Left lung (tissue), 10 donors: ENCODE data around the gene UBL4B. TPM values are rescaled to one million over a fixed set of nuclear protein-coding genes. Genes with fewer than 3 reads are reported as not detected.
A peak's percentile ranks its signal among the peaks of the same experiment; 100 is the strongest.

Experiments used
- ATAC-seq: fragments of 200-7000 bp; cut with Tn5 transposase; one replicate; pipeline ENCODE4 v1.9.1; 2020; ENCODE audit warnings: moderate library complexity
- DNase-seq, 4 donors: peaks; one replicate each; pipeline ENCODE4 v3.0.0-alpha.2; 2013 to 2020
- H3K27ac ChIP-seq, 2 donors: fragments of 200-600 bp; sonication (generic) in 1 of 2; one replicate each; pipeline versions ENCODE4 v1.5.0 to v1.8.0; 2020 to 2021
- H3K27me3 ChIP-seq, 2 donors: fragments of 200-600 bp; sonication (generic) in 1 of 2; one replicate each; pipeline versions ENCODE4 v1.5.0 to v1.8.0; 2020 to 2021
- H3K36me3 ChIP-seq, 2 donors: fragments of 200-600 bp; sonication (generic) in 1 of 2; one replicate each; pipeline versions ENCODE4 v1.5.0 to v1.8.0; 2020 to 2021
- H3K4me1 ChIP-seq, 2 donors: fragments of 200-600 bp; one replicate each; pipeline ENCODE4 v1.8.0; 2021
- H3K4me3 ChIP-seq, 2 donors: fragments of 200-600 bp; sonication (generic) in 1 of 2; one replicate each; pipeline versions ENCODE4 v1.5.0 to v1.8.0; 2020 to 2021; ENCODE audit warnings: mild to moderate bottlenecking in 1 of 2
- H3K9me3 ChIP-seq, 2 donors: fragments of 200-600 bp; sonication (generic) in 1 of 2; one replicate each; pipeline versions ENCODE4 v1.5.0 to v1.8.0; 2020 to 2021
- CTCF ChIP-seq, 2 donors: fragments of 200-600 bp; sonication (generic) in 1 of 2; IDR thresholded peaks; one replicate each; pipeline versions ENCODE4 v1.5.0 to v1.8.0; 2021; ENCODE audit warnings: antibody characterized with exemption in 2 of 2
- intact Hi-C, 2 donors: fragments of 100-400 bp; cut with DNase I; formaldehyde crosslinking; loops; one replicate each; pipeline versions ENCODE4 v1.11.2 to v1.14.2; 2022
- polyA plus RNA-seq, 6 donors: library from polyadenylated mRNA; unstranded; fragments of 120-200 nt; gene quantifications; one replicate each; pipeline ENCODE4 v1.2.1, GENCODE V29; 2013; ENCODE audit not compliant: insufficient read length in 6 of 6
- total RNA-seq, 2 donors: library from RNA; stranded (reverse); fragmentation: NEBNext Ultra II Directional; extraction: Animal tissue kit (Norgen Biotek cat#: 25700); gene quantifications; one replicate each; pipeline ENCODE4 v1.2.1, GENCODE V29; 2021
- donor health status: DM: no; HTN: yes; CAD: no.
- donor health status: DM: no; HTN: no; CAD: no.

UBL4B gene
- total and polyA plus RNA-seq, 8 donors = not detected

GRCh38 chr1:110136911-110137310 lies 24.7 kb downstream of the UBL4B start:
- H3K27me3 ChIP-seq = peaks cover 15 to 82% of the 10 kb centered on the region in 2 donors
- H3K36me3 ChIP-seq = no peaks in the 10 kb centered on the region
- H3K27ac ChIP-seq = no peak overlapping the region
- no peak for DNase-seq
- no peaks in the 10 kb centered on the region for H3K4me1 ChIP-seq
- no peaks in the 10 kb centered on the region for H3K9me3 ChIP-seq
- intact Hi-C loops = no loop called here
- H3K4me3 ChIP-seq = no peak overlapping the region
- no peak for TF ChIP-seq CTCF (IDR thresholded peaks at IDR 0.05)
- ATAC-seq = no peak

GRCh38 chr1:110138956-110139355 lies 26.7 kb downstream of the UBL4B start:
- no peaks in the 10 kb centered on the region for H3K36me3 ChIP-seq
- DNase-seq (no peak), ATAC-seq (no peak)
- no peak for TF ChIP-seq CTCF (IDR thresholded peaks at IDR 0.05)
- intact Hi-C loops = no loop called here
- H3K4me3 ChIP-seq = no peak overlapping the region
- peaks cover 15 to 89% of the 10 kb centered on the region in 2 donors for H3K27me3 ChIP-seq
- no peaks in the 10 kb centered on the region for H3K4me1 ChIP-seq
- no peaks in the 10 kb centered on the region for H3K9me3 ChIP-seq
- H3K27ac ChIP-seq = no peak overlapping the region

GRCh38 chr1:110144366-110144765 lies 32.1 kb downstream of the UBL4B start:
- Histone ChIP-seq H3K9me3 (no peaks in the 10 kb centered on the region), H3K4me1 (no peaks in the 10 kb centered on the region), H3K27me3 (peaks cover 7 to 69% of the 10 kb centered on the region in 2 donors), H3K27ac (no peak overlapping the region), H3K36me3 (no peaks in the 10 kb centered on the region), H3K4me3 (no peak overlapping the region)
- ATAC-seq = no peak
- no peak for DNase-seq
- intact Hi-C loops = no loop called here
- TF ChIP-seq CTCF (IDR thresholded peaks at IDR 0.05) = no peak

GRCh38 chr1:110148961-110149360 lies 36.7 kb downstream of the UBL4B start:
- no peaks in the 10 kb centered on the region for H3K9me3 ChIP-seq
- H3K4me3 ChIP-seq = no peak overlapping the region
- ATAC-seq = no peak
- H3K27ac ChIP-seq = no peak overlapping the region
- H3K4me1 ChIP-seq = peaks cover 0 to 12% of the 10 kb centered on the region in 2 donors
- no peak for DNase-seq
- TF ChIP-seq CTCF (IDR thresholded peaks at IDR 0.05) = no peak
- intact Hi-C loops = no loop called here
- H3K36me3 ChIP-seq = no peaks in the 10 kb centered on the region
- peaks cover 27 to 76% of the 10 kb centered on the region in 2 donors for H3K27me3 ChIP-seq

- intact Hi-C loops = no loop called here
- peaks cover 27 to 85% of the 10 kb centered on the region in 2 donors for H3K27me3 ChIP-seq
- TF ChIP-seq CTCF (IDR thresholded peaks at IDR 0.05) = no peak
- H3K27ac ChIP-seq = no peak within 1 kb of the TSS
- H3K36me3 ChIP-seq = no peaks in the 10 kb centered on the region
- peaks cover 0 to 12% of the 10 kb centered on the region in 2 donors for H3K4me1 ChIP-seq
- no peak within 1 kb of the TSS for H3K4me3 ChIP-seq
- DNase-seq (no peak), ATAC-seq (peak; percentile 44)
- no peaks in the 10 kb centered on the region for H3K9me3 ChIP-seq
Measured at GRCh38 chr1:110150330-110151174, 38.3 kb downstream of the UBL4B start, which contains the start of gene SLC6A17. SLC6A17 (plus strand) TSS chr1:110150494; CDS start chr1:110166930, 16,436 bp downstream.
